Measurements from ENCODE around the gene LARP1. TPM values are rescaled to one million over a fixed set of nuclear protein-coding genes. Genes with fewer than 3 reads are reported as not detected.

LARP1 gene
- total and polyA plus RNA-seq, 9 of the 15 experiments (the other 6 are each of a cell fraction or from before 2014, with no cell fraction given), result 22.6 to 300 (median 92.0) TPM

DNA sequence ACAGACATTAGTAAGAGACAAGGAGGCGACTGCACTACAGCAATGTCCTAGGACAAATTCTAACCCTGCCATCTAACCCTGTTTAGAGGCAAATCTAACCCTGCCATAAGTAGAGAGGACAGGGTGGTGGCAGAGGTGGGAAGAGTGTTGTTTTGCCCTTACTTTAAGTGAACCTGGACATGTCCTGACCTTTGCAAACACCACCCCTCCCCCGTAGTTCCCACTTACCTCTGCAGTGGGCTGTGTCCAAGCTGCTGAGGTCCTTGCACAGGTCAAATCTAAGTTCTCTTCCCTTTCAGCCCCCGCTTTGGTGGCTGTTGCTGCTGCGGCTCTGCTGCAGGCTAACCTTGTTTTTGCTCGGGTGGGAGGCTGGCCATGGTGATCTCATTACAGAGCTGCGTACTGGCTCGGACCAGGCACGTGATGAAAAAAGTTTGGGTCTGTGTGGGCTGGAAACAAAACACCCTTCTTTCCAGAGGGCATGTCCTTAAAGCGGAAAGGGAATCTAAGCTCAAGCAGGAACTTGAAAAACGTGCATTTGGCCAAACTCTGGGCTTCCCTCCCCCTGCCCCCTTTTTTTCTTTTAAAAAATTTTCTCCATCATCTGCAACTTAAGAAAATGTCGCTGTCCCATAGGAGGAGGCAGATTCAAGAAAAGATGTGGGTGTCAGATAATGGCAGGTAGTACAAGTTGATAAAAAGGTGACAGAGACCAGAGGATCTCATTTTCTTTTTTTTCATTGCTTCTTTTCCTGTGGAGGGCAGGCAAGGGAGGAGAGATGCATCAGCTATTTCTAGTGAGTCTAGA is 95.3 kb downstream of the LARP1 start, which contains the start of gene FAXDC2 (continued):
- TF ChIP-seq, protein P1, sequence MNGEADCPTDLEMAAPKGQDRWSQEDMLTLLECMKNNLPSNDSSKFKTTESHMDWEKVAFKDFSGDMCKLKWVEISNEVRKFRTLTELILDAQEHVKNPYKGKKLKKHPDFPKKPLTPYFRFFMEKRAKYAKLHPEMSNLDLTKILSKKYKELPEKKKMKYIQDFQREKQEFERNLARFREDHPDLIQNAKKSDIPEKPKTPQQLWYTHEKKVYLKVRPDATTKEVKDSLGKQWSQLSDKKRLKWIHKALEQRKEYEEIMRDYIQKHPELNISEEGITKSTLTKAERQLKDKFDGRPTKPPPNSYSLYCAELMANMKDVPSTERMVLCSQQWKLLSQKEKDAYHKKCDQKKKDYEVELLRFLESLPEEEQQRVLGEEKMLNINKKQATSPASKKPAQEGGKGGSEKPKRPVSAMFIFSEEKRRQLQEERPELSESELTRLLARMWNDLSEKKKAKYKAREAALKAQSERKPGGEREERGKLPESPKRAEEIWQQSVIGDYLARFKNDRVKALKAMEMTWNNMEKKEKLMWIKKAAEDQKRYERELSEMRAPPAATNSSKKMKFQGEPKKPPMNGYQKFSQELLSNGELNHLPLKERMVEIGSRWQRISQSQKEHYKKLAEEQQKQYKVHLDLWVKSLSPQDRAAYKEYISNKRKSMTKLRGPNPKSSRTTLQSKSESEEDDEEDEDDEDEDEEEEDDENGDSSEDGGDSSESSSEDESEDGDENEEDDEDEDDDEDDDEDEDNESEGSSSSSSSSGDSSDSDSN (IDR thresholded peaks at IDR 0.05; ENCODE audit: borderline replicate concordance in 1 of 2, low read depth in 2 of 2, low read length in 2 of 2), result no peak
- TF ChIP-seq JUND (IDR thresholded peaks at IDR 0.05; ENCODE audit: borderline replicate concordance, low read depth, low read length) (peak; percentile 48; the same call in 1 of the 2 replicates), JUND (tag; IDR thresholded peaks at IDR 0.05; ENCODE audit: borderline replicate concordance, low read depth, low read length) (peak; percentile 30; the same call in 1 of the 3 replicates), CBX5 (IDR thresholded peaks at IDR 0.05; ENCODE audit: borderline replicate concordance, low read depth) (no peak), ARID3B (CRISPR knock-in tag; IDR thresholded peaks at IDR 0.05; ENCODE audit: borderline replicate concordance) (no peak), SRSF1 (IDR thresholded peaks at IDR 0.05; ENCODE audit: low read depth, low read length) (no peak), SNRNP70 (optimal IDR thresholded peaks at IDR 0.05; ENCODE audit: low read depth, low read length) (no peak), WHSC1 (IDR thresholded peaks at IDR 0.05; ENCODE audit: low read length) (no peak), RBM39 (optimal IDR thresholded peaks at IDR 0.05; ENCODE audit: low read depth, low read length) (no peak), SP1 (CRISPR knock-in tag; IDR thresholded peaks at IDR 0.05) (peak; percentile 39; the same call in 1 of the 2 replicates), BRF1 (IDR thresholded peaks at IDR 0.05; ENCODE audit: borderline replicate concordance, extremely low read depth, insufficient read length) (no peak), CBFB (CRISPR knock-in tag; IDR thresholded peaks at IDR 0.05) (no peak), NCOA4 (IDR thresholded peaks at IDR 0.05; ENCODE audit: partially characterized antibody) (no peak), FOXK2 (conservative IDR thresholded peaks at IDR 0.05 in 1 of 2, IDR thresholded peaks at IDR 0.05 in 1 of 2; ENCODE audit: low read depth in 2 of 2) (peak in 1 of 2 experiments; percentile 45; a peak in 1 of 4 replicates), DDX20 (tag; IDR thresholded peaks at IDR 0.05; ENCODE audit: low read depth) (no peak), RCOR1 (IDR thresholded peaks at IDR 0.05; ENCODE audit: borderline replicate concordance in 1 of 2, low read depth in 2 of 2, low read length in 2 of 2) (no peak), THAP7 (CRISPR knock-in tag; IDR thresholded peaks at IDR 0.05) (no peak), MAFK (IDR thresholded peaks at IDR 0.05; ENCODE audit: low read length) (no peak)
- TF ChIP-seq, protein P2, sequence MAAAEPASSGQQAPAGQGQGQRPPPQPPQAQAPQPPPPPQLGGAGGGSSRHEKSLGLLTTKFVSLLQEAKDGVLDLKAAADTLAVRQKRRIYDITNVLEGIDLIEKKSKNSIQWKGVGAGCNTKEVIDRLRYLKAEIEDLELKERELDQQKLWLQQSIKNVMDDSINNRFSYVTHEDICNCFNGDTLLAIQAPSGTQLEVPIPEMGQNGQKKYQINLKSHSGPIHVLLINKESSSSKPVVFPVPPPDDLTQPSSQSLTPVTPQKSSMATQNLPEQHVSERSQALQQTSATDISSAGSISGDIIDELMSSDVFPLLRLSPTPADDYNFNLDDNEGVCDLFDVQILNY (CRISPR knock-in tag; IDR thresholded peaks at IDR 0.05), result no peak
